ENCODE results near the gene TCP10L. TPM values are rescaled to one million over a fixed set of nuclear protein-coding genes. Genes with fewer than 3 reads are reported as not detected.
"Not testable (repeated sequence)": the region's sequence is repeated elsewhere in the genome, so short reads cannot be mapped to it uniquely, and the experiment has no call there.

The TCP10L gene
- polyA plus RNA-seq, 3 donors from 2014 or later, result 0.31 to 0.75 TPM; not detected in 1

DNA sequence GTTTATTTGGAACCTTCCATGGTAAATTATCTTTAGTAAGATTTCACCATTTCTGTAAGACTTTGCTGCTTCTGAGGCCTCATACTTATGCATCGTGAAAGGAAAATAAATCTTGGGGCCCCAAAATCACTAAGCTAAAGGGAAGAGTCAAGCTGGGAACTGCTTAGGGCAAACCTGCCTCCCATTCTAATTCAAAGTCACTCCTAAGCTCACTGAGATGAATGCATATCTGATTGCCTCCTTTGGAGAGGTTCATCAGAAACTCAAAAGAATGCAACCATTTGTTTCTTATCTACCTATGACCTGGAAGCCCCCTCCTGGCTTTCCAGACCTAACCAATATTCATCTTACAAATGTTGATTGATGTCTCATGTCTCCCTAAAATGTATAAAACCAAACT is 23.8 kb downstream of the TCP10L start:
- H3K4me3 Mint-ChIP-seq; H3K27me3 Mint-ChIP-seq (ENCODE audit: low read depth in 3 of 3); DNase-seq; H3K27ac Mint-ChIP-seq: not testable (repeated sequence)
- peaks cover 0 to 11% (median 3%) of the 10 kb centered on the region in 6 donors for H3K9me3 Mint-ChIP-seq
- peaks cover 19 to 31% (median 24%) of the 10 kb centered on the region in 3 donors for H3K36me3 Mint-ChIP-seq
- H3K4me1 Mint-ChIP-seq, result peaks cover 4 to 12% of the 10 kb centered on the region in 2 donors

- H3K27me3 Mint-ChIP-seq (ENCODE audit: low read depth in 3 of 3), result peaks cover 0 to 2% (median 0%) of the 10 kb centered on the region in 3 donors
- H3K4me1 Mint-ChIP-seq, result peaks cover 4 to 18% of the 10 kb centered on the region in 2 donors
- H3K4me3 Mint-ChIP-seq, result no peak overlapping the region
- no peak for DNase-seq
- H3K27ac Mint-ChIP-seq, result no peak overlapping the region
- H3K36me3 Mint-ChIP-seq, result peaks cover 13 to 30% (median 22%) of the 10 kb centered on the region in 3 donors
- peaks cover 0 to 11% (median 3%) of the 10 kb centered on the region in 6 donors for H3K9me3 Mint-ChIP-seq
Measured at GRCh38 chr21:32560896-32561295, 24.4 kb downstream of the TCP10L start.

DNA sequence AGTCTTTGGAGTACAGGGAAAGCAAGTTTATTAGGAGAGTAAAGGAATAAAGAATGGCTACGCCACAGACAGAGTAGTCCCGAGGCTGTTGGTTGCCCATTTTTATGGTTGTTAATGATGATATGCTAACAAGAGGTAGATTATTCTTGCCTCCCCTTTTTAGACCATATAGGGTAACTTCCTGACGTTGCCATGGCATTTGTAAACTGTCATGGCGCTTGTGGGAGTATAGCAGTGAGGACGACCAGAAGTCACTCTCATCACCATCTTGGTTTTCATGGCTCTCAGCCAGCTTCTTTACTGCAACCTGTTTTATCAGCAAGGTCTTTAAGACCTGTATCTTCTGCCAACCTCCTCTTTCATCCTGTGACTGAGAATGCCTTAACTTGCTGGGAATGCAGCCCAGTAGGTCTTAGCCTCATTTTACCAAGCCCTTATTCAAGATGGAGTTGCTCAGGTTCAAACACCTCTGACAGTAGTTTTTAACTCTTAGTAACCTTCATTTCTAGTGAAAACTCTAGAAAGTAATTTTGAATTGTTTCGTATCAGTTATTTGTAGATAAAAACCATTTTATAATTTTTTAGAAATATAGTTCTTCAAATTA is 26.2 kb downstream of the TCP10L start:
- peaks cover 0 to 14% (median 8%) of the 10 kb centered on the region in 3 donors for H3K36me3 Mint-ChIP-seq
- no peak overlapping the region for H3K4me3 Mint-ChIP-seq
- no peak for DNase-seq
- no peaks in the 10 kb centered on the region for H3K9me3 Mint-ChIP-seq
- no peak overlapping the region for H3K27ac Mint-ChIP-seq
- no peaks in the 10 kb centered on the region for H3K27me3 Mint-ChIP-seq (ENCODE audit: low read depth in 3 of 3)
- peaks cover 10 to 34% of the 10 kb centered on the region in 2 donors for H3K4me1 Mint-ChIP-seq

DNA sequence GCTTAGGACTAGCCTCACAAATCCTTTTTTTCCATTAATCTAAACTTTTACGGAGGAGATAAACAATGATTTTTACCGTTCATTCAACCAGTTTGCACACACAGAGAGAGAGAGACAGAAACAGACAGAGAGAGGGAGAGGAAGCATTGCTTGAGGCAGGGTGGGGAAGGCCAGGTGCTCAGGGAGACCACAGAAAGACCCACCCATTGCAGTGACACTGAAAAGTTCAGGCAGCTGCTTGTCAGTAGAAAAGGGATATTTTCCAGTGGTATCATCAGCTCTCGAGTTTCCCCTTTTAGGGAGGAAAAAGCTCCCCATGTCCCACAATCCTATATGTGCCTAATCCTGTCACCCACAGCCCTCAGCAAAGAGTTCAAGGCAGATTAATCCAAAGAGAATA is 27.2 kb downstream of the TCP10L start:
- no peak for DNase-seq
- peaks cover 0 to 11% (median 8%) of the 10 kb centered on the region in 3 donors for H3K36me3 Mint-ChIP-seq
- no peak overlapping the region for H3K27ac Mint-ChIP-seq
- no peaks in the 10 kb centered on the region for H3K27me3 Mint-ChIP-seq (ENCODE audit: low read depth in 3 of 3)
- H3K4me1 Mint-ChIP-seq, result peaks cover 10 to 34% of the 10 kb centered on the region in 2 donors
- no peak overlapping the region for H3K4me3 Mint-ChIP-seq
- no peaks in the 10 kb centered on the region for H3K9me3 Mint-ChIP-seq

- Mint-ChIP-seq H3K36me3 (peaks cover 5 to 8% (median 6%) of the 10 kb centered on the region in 3 donors), H3K27ac (peak overlapping the region; percentile 9 to 59 (median 40)), H3K4me3 (no peak overlapping the region), H3K27me3 (ENCODE audit: low read depth in 3 of 3) (no peaks in the 10 kb centered on the region), H3K9me3 (no peaks in the 10 kb centered on the region), H3K4me1 (peaks cover 6 to 22% of the 10 kb centered on the region in 2 donors)
- no peak for DNase-seq
Measured at GRCh38 chr21:32554832-32555638, 30.3 kb downstream of the TCP10L start.

DNA sequence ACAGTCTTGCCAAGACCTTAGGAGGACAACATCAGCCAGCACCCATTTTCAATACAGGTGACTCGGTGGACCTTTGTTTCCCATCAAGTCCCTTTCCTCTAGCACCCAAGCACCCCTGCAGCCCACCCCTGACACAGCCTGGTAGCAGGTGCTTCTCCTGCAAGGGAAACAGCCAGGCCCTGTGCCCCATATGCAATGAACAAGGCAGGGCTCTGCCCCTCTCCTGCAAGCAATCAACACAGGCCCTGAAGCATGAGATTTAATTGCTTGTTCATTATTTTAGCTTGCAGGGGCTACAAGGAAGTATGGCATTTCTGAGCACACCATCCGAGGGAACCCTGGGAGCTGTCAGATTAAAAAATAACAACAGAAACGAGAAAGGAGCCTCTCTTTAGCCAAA is 35.4 kb downstream of the TCP10L start:
- Mint-ChIP-seq H3K4me3 (no peak overlapping the region), H3K4me1 (peaks cover 10 to 14% of the 10 kb centered on the region in 2 donors), H3K9me3 (no peaks in the 10 kb centered on the region), H3K36me3 (peaks cover 5 to 7% (median 6%) of the 10 kb centered on the region in 3 donors), H3K27ac (peak overlapping the region in 2 of 6 donors; percentile 2 to 57), H3K27me3 (ENCODE audit: low read depth in 3 of 3) (no peaks in the 10 kb centered on the region)
- no peak for DNase-seq

DNA sequence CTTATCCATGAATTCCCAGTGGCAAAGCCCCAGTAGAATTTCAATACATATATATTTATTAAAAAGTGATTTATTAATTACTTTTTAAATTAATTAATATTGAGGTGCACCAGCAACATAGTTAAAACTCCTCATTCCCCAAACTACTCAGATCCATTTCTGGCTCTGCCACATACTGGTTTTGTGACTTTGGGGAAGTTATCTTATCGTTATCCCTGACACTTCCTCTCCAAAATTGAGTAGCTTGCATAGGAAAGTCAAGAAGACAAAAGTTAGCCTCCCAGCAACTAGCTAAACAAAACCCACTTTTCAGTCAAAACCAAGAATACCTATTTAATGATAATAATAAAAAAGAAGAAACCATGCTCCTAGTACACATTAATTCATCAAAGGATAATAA is 35.9 kb downstream of the TCP10L start:
- Mint-ChIP-seq H3K27ac (peak overlapping the region in 2 of 6 donors; percentile 2 to 57), H3K36me3 (peaks cover 5 to 7% (median 6%) of the 10 kb centered on the region in 3 donors), H3K4me1 (peaks cover 6 to 10% of the 10 kb centered on the region in 2 donors), H3K4me3 (no peak overlapping the region), H3K9me3 (no peaks in the 10 kb centered on the region), H3K27me3 (ENCODE audit: low read depth in 3 of 3) (no peaks in the 10 kb centered on the region)
- DNase-seq, result no peak

DNA sequence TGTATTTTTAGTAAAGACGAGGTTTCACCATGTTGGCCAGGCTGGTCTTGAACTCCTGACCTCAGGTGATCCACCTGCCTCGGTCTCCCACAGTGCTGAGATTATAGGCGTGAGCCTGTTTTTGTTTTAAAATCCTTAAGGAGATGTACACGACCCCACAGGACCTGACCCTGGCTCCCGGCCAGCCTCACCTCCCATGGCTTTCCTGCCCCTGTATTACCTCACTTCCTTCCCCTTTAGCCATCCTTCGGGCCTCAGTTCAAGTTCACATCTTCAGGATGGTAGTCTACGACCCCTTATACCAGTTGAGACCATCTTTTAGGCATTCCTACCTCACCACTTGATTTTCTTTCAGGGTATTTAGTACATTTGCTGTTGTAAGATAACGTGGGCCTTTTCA is 36.3 kb downstream of the TCP10L start:
- H3K27ac Mint-ChIP-seq, result peak overlapping the region in 2 of 6 donors; percentile 26 to 42
- no peaks in the 10 kb centered on the region for H3K9me3 Mint-ChIP-seq
- peaks cover 5 to 11% of the 10 kb centered on the region in 2 donors for H3K4me1 Mint-ChIP-seq

GRCh38 chr21:32547018-32547417 is 38.3 kb downstream of the TCP10L start:
- H3K4me1 Mint-ChIP-seq, result peaks cover 8 to 21% of the 10 kb centered on the region in 2 donors
- DNase-seq, result no peak
- H3K27ac Mint-ChIP-seq, result peak overlapping the region in 1 of 6 donors; percentile 20
- peaks cover 5 to 7% (median 6%) of the 10 kb centered on the region in 3 donors for H3K36me3 Mint-ChIP-seq
- H3K9me3 Mint-ChIP-seq, result no peaks in the 10 kb centered on the region
- H3K27me3 Mint-ChIP-seq (ENCODE audit: low read depth in 3 of 3), result no peaks in the 10 kb centered on the region
- no peak overlapping the region for H3K4me3 Mint-ChIP-seq

More for the DNA sequence above, 36.3 kb downstream of the TCP10L start:
- Mint-ChIP-seq H3K36me3 (peaks cover 5 to 7% (median 6%) of the 10 kb centered on the region in 3 donors), H3K4me3 (no peak overlapping the region), H3K27me3 (ENCODE audit: low read depth in 3 of 3) (no peaks in the 10 kb centered on the region)
- no peak for DNase-seq

- Mint-ChIP-seq H3K27ac (peak overlapping the region in 1 of 6 donors; percentile 26), H3K36me3 (peaks cover 3 to 8% (median 5%) of the 10 kb centered on the region in 3 donors), H3K9me3 (no peaks in the 10 kb centered on the region)
Measured at GRCh38 chr21:32545948-32546441, 39.3 kb downstream of the TCP10L start.

GRCh38 chr21:32544697-32545096 is 40.6 kb downstream of the TCP10L start:
- H3K9me3 Mint-ChIP-seq, result no peaks in the 10 kb centered on the region
- DNase-seq, result no peak
- H3K4me3 Mint-ChIP-seq, result no peak overlapping the region
- peaks cover 3 to 10% (median 5%) of the 10 kb centered on the region in 3 donors for H3K36me3 Mint-ChIP-seq
- no peaks in the 10 kb centered on the region for H3K27me3 Mint-ChIP-seq (ENCODE audit: low read depth in 3 of 3)
- no peak overlapping the region for H3K27ac Mint-ChIP-seq
- H3K4me1 Mint-ChIP-seq, result peaks cover 11 to 30% of the 10 kb centered on the region in 2 donors

More at GRCh38 chr21:32545948-32546441, 39.3 kb downstream of the TCP10L start:
- Mint-ChIP-seq H3K4me1 (peaks cover 8 to 25% of the 10 kb centered on the region in 2 donors), H3K4me3 (no peak overlapping the region), H3K27me3 (ENCODE audit: low read depth in 3 of 3) (no peaks in the 10 kb centered on the region)
- no peak for DNase-seq

GRCh38 chr21:32543975-32544374 is 41.3 kb downstream of the TCP10L start:
- H3K9me3 Mint-ChIP-seq, result no peaks in the 10 kb centered on the region
- DNase-seq, result no peak
- H3K36me3 Mint-ChIP-seq, result peaks cover 3 to 10% (median 5%) of the 10 kb centered on the region in 3 donors
- H3K27me3 Mint-ChIP-seq (ENCODE audit: low read depth in 3 of 3), result no peaks in the 10 kb centered on the region
- H3K4me3 Mint-ChIP-seq, result no peak overlapping the region
- no peak overlapping the region for H3K27ac Mint-ChIP-seq
- peaks cover 19 to 38% of the 10 kb centered on the region in 2 donors for H3K4me1 Mint-ChIP-seq

DNA sequence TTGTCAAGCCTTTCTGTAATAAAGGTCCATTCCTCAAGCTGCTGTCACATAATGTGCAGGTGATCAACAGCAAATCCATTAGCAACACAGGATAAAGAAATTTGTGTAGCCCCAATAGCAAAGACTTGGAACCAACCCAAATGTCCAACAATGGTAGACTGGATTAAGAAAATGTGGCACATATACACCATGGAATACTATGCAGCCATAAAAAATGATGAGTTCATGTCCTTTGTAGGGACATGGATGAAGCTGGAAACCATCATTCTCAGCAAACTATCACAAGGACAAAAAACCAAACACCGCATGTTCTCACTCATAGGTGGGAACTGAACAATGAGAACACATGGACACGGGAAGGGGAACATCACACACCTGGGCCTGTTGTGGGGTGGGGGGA is 42.3 kb downstream of the TCP10L start:
- H3K4me3 Mint-ChIP-seq; H3K27ac Mint-ChIP-seq; DNase-seq; H3K27me3 Mint-ChIP-seq (ENCODE audit: low read depth in 3 of 3); H3K9me3 Mint-ChIP-seq; H3K36me3 Mint-ChIP-seq: not testable (repeated sequence)
- peaks cover 26 to 47% of the 10 kb centered on the region in 2 donors for H3K4me1 Mint-ChIP-seq

DNA sequence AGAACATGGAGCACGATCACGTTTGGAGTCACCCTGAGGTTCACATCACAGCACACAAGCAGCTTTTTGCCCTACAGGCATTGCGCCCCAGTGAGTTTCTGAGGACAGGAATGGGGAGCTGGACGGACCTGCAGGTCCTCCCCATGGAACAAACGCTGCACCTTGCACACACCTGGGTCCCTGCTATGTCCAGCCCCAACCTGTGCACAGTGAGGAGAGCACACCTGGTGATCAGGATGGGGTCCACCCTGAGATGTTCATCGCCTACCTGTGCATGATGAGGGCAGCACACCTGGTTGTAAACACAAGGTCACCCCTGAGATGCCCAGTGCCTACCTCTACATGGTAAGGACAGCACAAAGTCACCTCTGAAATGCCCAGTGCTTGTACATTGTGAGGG is 45.9 kb downstream of the TCP10L start:
- DNase-seq, result no peak
- peak overlapping the region in 2 of 5 donors; percentile 74 to 77 for H3K4me3 Mint-ChIP-seq
- peak overlapping the region in 4 of 6 donors; percentile 47 to 88 (median 70) for H3K27ac Mint-ChIP-seq

More for the DNA sequence above, 45.9 kb downstream of the TCP10L start:
- Mint-ChIP-seq H3K36me3 (peaks cover 0 to 3% (median 3%) of the 10 kb centered on the region in 3 donors), H3K4me1 (peaks cover 46 to 71% of the 10 kb centered on the region in 2 donors), H3K27me3 (ENCODE audit: low read depth in 3 of 3) (peaks cover 0 to 4% (median 0%) of the 10 kb centered on the region in 3 donors), H3K9me3 (no peaks in the 10 kb centered on the region)
